ENCODE data around the gene MPHOSPH10. TPM values are rescaled to one million over a fixed set of nuclear protein-coding genes. Genes with fewer than 3 reads are reported as not detected.
A peak's percentile ranks its signal among the peaks of the same experiment; 100 is the strongest.

MPHOSPH10 gene
- total and polyA plus RNA-seq, 2 of the 13 experiments (the other 11 are each of a cell fraction or from before 2014, with no cell fraction given): 37.8 to 137 TPM

GRCh38 chr2:71130152-71130904 is at the start of gene MPHOSPH10, which contains the start of gene MCEE (continued):
- TF ChIP-seq ZNF614 (CRISPR knock-in tag; IDR thresholded peaks at IDR 0.05; ENCODE audit: borderline replicate concordance) (0 out of 2 replicates have a peak, but pooled peaks have one; percentile 30), DMAP1 (CRISPR knock-in tag; IDR thresholded peaks at IDR 0.05) (peak; percentile 99), KAT7 (CRISPR knock-in tag; IDR thresholded peaks at IDR 0.05; ENCODE audit: borderline replicate concordance) (peak; percentile 98), MBNL3 (CRISPR knock-in tag; conservative IDR thresholded peaks at IDR 0.05) (no peak), MAF1 (CRISPR knock-in tag; IDR thresholded peaks at IDR 0.05; ENCODE audit: borderline replicate concordance) (peak; percentile 65; the same call in 1 of the 2 replicates), GATAD1 (CRISPR knock-in tag; IDR thresholded peaks at IDR 0.05) (peak; percentile 97), ZNF280B (CRISPR knock-in tag; IDR thresholded peaks at IDR 0.05; ENCODE audit: borderline replicate concordance) (peak; percentile 90), ZNF282 (IDR thresholded peaks at IDR 0.05; ENCODE audit: partially characterized antibody) (no peak), ZNF784 (CRISPR knock-in tag; IDR thresholded peaks at IDR 0.05; ENCODE audit: borderline replicate concordance) (no peak; the same call in none of the 2 replicates), GMEB1 (CRISPR knock-in tag; IDR thresholded peaks at IDR 0.05; ENCODE audit: borderline replicate concordance) (peak; percentile 78), STAG1 (CRISPR knock-in tag; IDR thresholded peaks at IDR 0.05) (0 out of 2 replicates have a peak, but pooled peaks have one; percentile 7), IKZF1 (IDR thresholded peaks at IDR 0.05) (no peak), ZNF496 (CRISPR knock-in tag; IDR thresholded peaks at IDR 0.05; ENCODE audit: insufficient replicate concordance) (no peak), PHF20 (CRISPR knock-in tag; IDR thresholded peaks at IDR 0.05) (peak; percentile 94), ZNF276 (CRISPR knock-in tag; IDR thresholded peaks at IDR 0.05; ENCODE audit: low read depth) (no peak; the same call in 1 of the 2 replicates), RARA (CRISPR knock-in tag; IDR thresholded peaks at IDR 0.05) (peak; percentile 54), ZNF329 (CRISPR knock-in tag; IDR thresholded peaks at IDR 0.05; ENCODE audit: low read depth) (peak; percentile 90), ZC3H13 (CRISPR knock-in tag; IDR thresholded peaks at IDR 0.05) (peak; percentile 98), DZIP1 (CRISPR knock-in tag; IDR thresholded peaks at IDR 0.05) (peak; percentile 90), MTA3 (CRISPR knock-in tag; IDR thresholded peaks at IDR 0.05) (no peak), BCL6 (CRISPR knock-in tag; IDR thresholded peaks at IDR 0.05) (peak; percentile 64)
